HG02642 (cell line): ENCODE results near the gene TYW1B.
"Not testable (repeated sequence)": the region's sequence is repeated elsewhere in the genome, so short reads cannot be mapped to it uniquely, and the experiment has no call there.

Source experiments
- ATAC-seq: cut with Tn5 transposase; IDR thresholded peaks from one replicate; pipeline ENCODE4 v1.9.1; 2021; ENCODE audit warnings: mild to moderate bottlenecking; ENCODE audit not compliant: unreplicated experiment, poor library complexity

Gene TYW1B, protein sequence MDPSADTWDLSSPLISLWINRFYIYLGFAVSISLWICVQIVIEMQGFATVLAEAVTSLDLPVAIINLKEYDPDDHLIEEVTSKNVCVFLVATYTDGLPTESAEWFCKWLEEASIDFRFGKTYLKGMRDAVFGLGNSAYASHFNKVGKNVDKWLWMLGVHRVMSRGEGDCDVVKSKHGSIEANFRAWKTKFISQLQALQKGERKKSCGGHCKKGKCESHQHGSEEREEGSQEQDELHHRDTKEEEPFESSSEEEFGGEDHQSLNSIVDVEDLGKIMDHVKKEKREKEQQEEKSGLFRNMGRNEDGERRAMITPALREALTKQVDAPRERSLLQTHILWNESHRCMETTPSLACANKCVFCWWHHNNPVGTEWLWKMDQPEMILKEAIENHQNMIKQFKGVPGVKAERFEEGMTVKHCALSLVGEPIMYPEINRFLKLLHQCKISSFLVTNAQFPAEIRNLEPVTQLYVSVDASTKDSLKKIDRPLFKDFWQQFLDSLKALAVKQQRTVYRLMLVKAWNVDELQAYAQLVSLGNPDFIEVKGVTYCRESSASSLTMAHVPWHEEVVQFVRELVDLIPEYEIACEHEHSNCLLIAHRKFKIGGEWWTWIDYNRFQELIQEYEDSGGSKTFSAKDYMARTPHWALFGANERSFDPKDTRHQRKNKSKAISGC

DNA sequence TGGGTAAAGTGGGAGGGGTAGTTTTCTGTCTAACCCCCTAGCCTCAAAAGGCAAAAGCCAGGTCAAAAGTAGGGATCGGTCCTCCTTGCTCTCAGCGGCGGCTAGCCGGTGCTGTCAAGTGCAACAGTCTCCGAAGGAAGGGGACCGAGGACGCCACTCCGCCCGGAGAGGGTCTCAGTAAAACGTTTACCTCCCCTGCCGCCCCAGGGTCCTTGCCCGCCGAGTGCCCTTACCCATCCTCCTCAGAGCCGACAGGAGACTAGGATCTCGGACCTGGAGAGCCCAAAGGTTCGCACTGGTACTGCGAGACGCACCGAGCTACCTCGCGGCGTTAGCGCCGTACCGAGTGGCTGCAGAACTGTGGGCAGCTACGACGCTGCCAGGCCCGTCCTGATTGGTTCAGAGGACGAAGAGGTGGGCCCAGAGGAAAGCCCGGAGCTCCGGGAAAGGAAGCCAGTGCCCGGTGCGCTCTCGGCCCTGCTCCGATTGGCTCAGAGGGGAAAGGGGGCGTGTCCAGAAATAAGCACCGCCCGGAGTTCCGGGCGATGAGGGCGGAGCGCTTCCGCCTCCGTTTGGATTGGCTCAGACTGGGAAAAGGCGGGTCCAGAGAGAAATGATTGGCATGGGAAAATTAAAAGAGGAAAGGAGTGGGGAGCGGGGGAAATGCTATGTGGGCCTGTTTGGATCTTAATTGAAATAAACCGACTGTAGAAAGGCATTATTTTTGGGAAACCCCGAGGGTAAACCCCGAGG, at the start of gene TYW1B:
TYW1B (minus strand) TSS at position 362 of the 753 bp plus-strand sequence; CDS start at position 237, 125 bp downstream.
- ATAC-seq, result peak; percentile 93

- not testable (repeated sequence) for ATAC-seq
Observed at GRCh38 chr7:72867591-72867990, 39.6 kb upstream of the TYW1B start.

DNA sequence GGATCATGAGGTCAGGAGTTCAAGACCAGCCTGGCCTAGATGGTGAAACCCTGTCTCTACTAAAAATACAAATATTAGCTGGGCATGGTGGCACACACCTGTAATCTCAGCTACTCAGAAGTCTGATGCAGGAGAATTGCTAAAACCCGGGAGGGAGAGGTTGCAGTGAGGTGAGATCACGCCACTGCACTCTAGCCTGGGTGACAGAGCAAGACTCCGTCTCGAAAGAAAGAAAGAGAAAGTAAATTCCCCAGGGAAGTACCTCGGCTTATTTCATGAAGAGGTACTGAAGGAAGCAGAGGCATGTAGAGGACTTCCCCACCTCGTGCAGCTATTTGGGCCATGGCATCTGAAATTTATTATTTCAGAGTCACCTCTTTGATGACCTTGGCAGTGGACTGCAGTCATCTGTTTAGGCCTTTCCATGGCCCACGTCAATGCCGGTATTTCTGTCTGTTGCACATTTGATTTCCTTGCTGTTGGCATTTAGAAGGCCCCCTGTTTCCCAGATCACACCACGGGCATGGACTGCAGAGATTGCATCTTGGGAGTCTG, 30.9 kb upstream of the TYW1B start:
- ATAC-seq, result not testable (repeated sequence)

DNA sequence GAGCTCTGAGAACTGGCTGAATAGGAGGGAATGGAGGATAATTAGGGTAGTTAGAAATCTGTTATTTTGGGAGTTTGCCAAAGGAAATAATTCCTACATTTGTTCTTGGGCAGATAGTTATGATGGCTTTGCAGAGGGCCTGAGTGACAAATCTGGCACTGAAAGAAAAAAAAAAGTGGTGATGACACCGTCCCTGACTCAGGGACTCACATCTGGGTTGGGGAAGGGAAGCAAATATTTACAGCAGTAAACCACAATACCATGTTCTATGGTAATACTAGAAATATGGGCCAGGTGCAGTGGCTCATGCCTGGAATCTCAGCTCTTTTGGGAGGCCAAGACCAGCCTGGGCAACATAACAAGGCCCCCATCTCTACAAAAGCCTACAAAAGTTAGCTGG, 29.9 kb upstream of the TYW1B start:
- ATAC-seq, result not testable (repeated sequence)

DNA sequence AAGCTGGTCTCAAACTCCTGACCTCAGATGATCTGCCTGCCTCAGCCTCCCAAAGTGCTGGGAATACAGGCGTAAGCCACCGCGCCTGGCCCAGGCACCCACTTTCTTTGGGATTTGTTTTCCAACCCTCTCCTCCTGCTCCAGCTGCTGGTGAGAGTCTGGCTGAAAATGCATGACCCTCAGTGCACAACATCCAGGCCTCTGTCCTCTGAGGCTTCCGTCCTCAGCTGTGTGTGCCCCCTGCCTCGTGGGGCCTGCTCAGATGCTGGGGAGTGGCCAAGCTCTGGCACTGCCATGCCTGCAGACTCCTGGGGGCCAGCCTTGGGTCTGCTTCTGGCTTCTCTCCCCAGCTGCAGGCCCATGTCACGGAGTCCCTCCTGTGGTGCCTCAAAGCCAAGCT, 27.3 kb upstream of the TYW1B start:
- ATAC-seq, result not testable (repeated sequence)

GRCh38 chr7:72852937-72853336, 24.9 kb upstream of the TYW1B start:
- not testable (repeated sequence) for ATAC-seq

- ATAC-seq, result not testable (repeated sequence)
Observed at GRCh38 chr7:72850746-72851145, 22.7 kb upstream of the TYW1B start.

- not testable (repeated sequence) for ATAC-seq
Observed at GRCh38 chr7:72844146-72844545, 16.1 kb upstream of the TYW1B start.

- ATAC-seq, result not testable (repeated sequence)
Observed at GRCh38 chr7:72843166-72843565, 15.2 kb upstream of the TYW1B start.

GRCh38 chr7:72840966-72841511, 13.0 kb upstream of the TYW1B start:
- not testable (repeated sequence) for ATAC-seq

DNA sequence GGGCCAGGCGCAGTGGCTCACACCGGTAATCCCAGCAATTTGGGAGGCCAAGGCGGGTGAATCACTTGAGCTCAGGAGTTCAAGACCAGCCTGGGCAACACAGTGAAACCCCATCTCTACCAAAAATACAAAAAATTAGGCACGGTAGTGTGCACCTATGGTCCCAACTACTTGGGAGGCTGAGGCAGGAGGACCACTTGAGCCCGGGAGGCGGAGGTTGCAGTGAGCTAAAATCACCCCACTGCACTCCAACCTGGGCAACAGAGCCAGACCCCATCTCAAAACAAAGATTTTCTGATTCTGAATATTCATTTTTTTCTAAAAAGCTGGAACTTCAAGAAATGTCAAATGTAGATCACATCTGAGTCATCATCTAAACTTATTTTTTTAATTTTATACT, 10.3 kb upstream of the TYW1B start:
- ATAC-seq, result not testable (repeated sequence)

DNA sequence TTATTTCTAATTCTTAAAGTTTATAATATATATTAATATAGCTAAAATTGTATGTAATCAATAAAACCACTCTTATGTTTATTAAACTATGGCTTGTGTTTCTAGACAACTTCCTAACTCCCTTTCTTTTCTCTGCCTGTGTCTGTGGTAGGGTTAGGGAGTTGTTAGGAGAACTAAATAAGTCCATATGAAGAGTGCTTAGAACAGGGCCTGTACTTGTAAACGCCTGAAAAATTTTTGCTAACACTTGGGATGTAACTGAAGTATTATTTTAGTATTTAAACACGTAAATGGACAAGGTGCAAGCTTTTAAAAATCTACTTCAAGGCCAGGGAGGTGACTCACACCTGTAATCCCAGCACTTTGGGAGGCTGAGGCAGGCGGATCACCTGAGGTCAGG, 9.3 kb upstream of the TYW1B start:
- ATAC-seq, result not testable (repeated sequence)

- ATAC-seq, result not testable (repeated sequence)
Observed at GRCh38 chr7:72830567-72830966, 2.6 kb upstream of the TYW1B start.

GRCh38 chr7:72829687-72830354, 1.8 kb upstream of the TYW1B start:
- peak; percentile 26 for ATAC-seq

DNA sequence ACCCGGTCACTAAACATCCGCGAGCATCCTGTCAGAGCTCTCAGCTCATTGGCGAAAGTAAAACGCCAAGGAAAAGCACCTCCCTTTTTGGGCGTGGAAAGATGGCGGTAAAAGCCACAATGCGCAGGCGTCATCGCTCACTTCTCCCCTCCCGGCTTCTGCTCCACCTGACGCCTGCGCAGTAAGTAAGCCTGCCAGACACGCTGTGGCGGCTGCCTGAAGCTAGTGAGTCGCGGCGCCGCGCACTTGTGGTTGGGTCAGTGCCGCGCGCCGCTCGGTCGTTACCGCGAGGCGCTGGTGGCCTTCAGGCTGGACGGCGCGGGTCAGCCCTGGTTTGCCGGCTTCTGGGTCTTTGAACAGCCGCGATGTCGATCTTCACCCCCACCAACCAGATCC, 1.3 kb upstream of the TYW1B start:
- peak; percentile 63 for ATAC-seq

GRCh38 chr7:72823765-72824732, 4.0 kb downstream of the TYW1B start:
- not testable (repeated sequence) for ATAC-seq

GRCh38 chr7:72822497-72822896, 5.5 kb downstream of the TYW1B start:
- not testable (repeated sequence) for ATAC-seq

DNA sequence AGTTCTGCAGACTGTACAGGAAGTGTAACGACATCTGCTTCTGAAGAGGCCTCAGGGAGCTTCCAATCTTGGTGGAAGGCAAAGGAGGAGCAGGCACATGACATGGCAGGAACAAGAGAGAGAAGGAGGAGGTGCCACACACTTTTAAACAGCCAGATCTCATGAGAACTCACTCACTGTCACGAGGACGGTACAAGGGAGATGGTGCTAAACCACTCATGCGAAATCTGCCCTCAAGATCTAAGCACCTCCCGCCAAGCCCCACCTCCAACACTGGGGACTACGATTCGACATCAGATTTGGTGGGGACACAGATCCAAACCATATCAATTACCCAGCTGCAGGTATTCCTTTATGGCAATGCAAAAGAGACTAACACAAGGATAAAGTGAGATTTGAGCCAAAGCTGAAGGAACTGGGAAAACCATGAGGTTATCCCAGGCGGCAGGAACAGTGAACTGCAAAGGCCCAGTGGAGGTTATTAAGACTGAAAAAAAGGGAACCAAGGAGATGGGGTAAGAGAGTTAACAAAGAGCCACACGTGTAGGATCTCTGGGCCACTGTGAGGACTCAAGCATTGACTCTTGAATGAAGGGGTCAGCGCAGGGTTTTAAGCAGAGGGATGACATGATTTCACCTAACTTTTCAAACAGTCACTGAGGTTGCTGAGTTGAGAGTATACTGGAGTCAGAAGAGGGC, 9.2 kb downstream of the TYW1B start:
- not testable (repeated sequence) for ATAC-seq
